22Rv1 (cell line): ENCODE results near the gene MUC2.

Experiments used
- CTCF ChIP-seq: fragments of 450-650 bp; IDR thresholded peaks from 2 replicates; pipeline ENCODE4 v1.5.1; 2017; ENCODE audit warnings: mild to moderate bottlenecking
- ZFX ChIP-seq: fragments of 450-650 bp; IDR thresholded peaks from 2 replicates; pipeline ENCODE4 v1.6.1; 2017; ENCODE audit warnings: antibody characterized with exemption, borderline replicate concordance

- TF ChIP-seq CTCF (no peak), ZFX (no peak)
These were observed 31.7 kb downstream of the MUC2 start for GRCh38 chr11:1106387-1106786.
